ENCODE data around the gene PEAR1.

DNA sequence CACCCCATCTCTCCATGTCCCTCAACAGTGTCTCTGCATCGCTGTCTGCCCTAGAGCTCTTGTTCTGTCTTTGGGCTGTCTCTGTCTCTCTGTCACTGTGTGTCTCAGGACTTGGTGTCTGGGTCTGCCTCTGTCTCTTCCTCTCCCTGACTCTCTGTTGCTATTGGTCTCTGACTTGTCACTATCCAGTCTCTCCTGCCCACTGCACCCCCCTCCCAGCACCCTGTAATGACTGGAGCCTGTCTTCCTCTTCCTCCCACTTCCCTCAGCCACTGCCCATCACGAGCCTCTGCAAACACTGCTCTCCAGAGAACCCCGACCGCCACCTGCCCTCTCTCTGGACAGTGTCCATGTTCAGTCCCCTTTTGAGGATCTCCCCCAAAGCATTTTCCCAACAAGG is 12.1 kb downstream of the PEAR1 start:
- TF ChIP-seq EZH2 (IDR thresholded peaks at IDR 0.05; ENCODE audit: borderline replicate concordance, low read depth, low read length, severe bottlenecking) = no peak
- TF ChIP-seq, protein P1, sequence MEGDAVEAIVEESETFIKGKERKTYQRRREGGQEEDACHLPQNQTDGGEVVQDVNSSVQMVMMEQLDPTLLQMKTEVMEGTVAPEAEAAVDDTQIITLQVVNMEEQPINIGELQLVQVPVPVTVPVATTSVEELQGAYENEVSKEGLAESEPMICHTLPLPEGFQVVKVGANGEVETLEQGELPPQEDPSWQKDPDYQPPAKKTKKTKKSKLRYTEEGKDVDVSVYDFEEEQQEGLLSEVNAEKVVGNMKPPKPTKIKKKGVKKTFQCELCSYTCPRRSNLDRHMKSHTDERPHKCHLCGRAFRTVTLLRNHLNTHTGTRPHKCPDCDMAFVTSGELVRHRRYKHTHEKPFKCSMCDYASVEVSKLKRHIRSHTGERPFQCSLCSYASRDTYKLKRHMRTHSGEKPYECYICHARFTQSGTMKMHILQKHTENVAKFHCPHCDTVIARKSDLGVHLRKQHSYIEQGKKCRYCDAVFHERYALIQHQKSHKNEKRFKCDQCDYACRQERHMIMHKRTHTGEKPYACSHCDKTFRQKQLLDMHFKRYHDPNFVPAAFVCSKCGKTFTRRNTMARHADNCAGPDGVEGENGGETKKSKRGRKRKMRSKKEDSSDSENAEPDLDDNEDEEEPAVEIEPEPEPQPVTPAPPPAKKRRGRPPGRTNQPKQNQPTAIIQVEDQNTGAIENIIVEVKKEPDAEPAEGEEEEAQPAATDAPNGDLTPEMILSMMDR (IDR thresholded peaks at IDR 0.05; ENCODE audit: borderline replicate concordance, extremely low read depth, low read length, poor library complexity, severe bottlenecking) = no peak
